DOHH2 (cell line): ENCODE results near the gene HNRNPM.
A peak's percentile ranks its signal among the peaks of the same experiment; 100 is the strongest.

Source experiments
- H3F3A ChIP-seq: fragments of 200-600 bp; sonication (generic), shearing (Covaris generic); 2 replicates; pipeline ENCODE4 v1.6.0; 2016; ENCODE audit warnings: antibody characterized with exemption, mild to moderate bottlenecking; ENCODE audit not compliant: control insufficient read depth, insufficient read depth
- H3K27ac ChIP-seq: fragments of 200-600 bp; sonication (generic); 2 replicates; pipeline ENCODE4 v1.5.1; 2014; ENCODE audit warnings: low read depth, mild to moderate bottlenecking, low read length, moderate library complexity
- H3K27me3 ChIP-seq: fragments of 200-600 bp; sonication (generic); 2 replicates; pipeline ENCODE4 v1.6.1; 2014; ENCODE audit warnings: mild to moderate bottlenecking, low read length, mixed read lengths; ENCODE audit not compliant: control insufficient read depth
- H3K36me3 ChIP-seq: fragments of 200-600 bp; sonication (generic); 2 replicates; pipeline ENCODE4 v1.6.1; 2014; ENCODE audit warnings: mild to moderate bottlenecking, low read length, moderate library complexity, mixed read lengths; ENCODE audit not compliant: control insufficient read depth
- H3K4me1 ChIP-seq: fragments of 200-600 bp; sonication (generic); 2 replicates; pipeline ENCODE4 v1.6.1; 2014; ENCODE audit warnings: mild to moderate bottlenecking, low read length, mixed read lengths; ENCODE audit not compliant: control insufficient read depth
- H3K4me2 ChIP-seq: fragments of 200-600 bp; sonication (generic); 2 replicates; pipeline ENCODE4 v1.6.0; 2014; ENCODE audit warnings: mild to moderate bottlenecking, low read length, moderate library complexity
- H3K4me3 ChIP-seq: fragments of 200-600 bp; sonication (generic); 2 replicates; pipeline ENCODE4 v1.5.1; 2014; ENCODE audit warnings: mild to moderate bottlenecking, low read length, mixed read lengths
- H3K79me2 ChIP-seq: fragments of 200-600 bp; sonication (generic); 2 replicates; pipeline ENCODE4 v1.6.1; 2014; ENCODE audit warnings: mild to moderate bottlenecking, low read length, mixed read lengths; ENCODE audit not compliant: control insufficient read depth
- H3K9me2 ChIP-seq: fragments of 200-600 bp; sonication (generic); replicated peaks from 2 replicates; pipeline ENCODE4 v1.6.1; 2014; ENCODE audit warnings: mild to moderate bottlenecking, low read length, mixed read lengths; ENCODE audit not compliant: control insufficient read depth
- H3K9me3 ChIP-seq: fragments of 200-600 bp; sonication (generic); 2 replicates; pipeline ENCODE4 v1.6.1; 2014; ENCODE audit warnings: antibody characterized with exemption, low read length, mixed read lengths; ENCODE audit not compliant: control insufficient read depth, insufficient read depth
- H4K20me1 ChIP-seq: fragments of 200-600 bp; sonication (generic); 2 replicates; pipeline ENCODE4 v1.6.0; 2014; ENCODE audit warnings: low read depth, mild to moderate bottlenecking, antibody characterized with exemption, low read length, moderate library complexity; ENCODE audit not compliant: control insufficient read depth, insufficient read depth
- EZH2phosphoT487 ChIP-seq: fragments of 200-600 bp; sonication (generic); IDR thresholded peaks from 2 replicates; pipeline ENCODE4 v1.6.1; 2017; ENCODE audit warnings: borderline replicate concordance, mild to moderate bottlenecking, antibody characterized with exemption, low read length, moderate library complexity, mixed read lengths
- TF ChIP-seq, protein P1 (sequence below): fragments of 200-600 bp; sonication (generic); IDR thresholded peaks from one replicate; pipeline ENCODE4 v1.5.1; 2014; ENCODE audit warnings: antibody characterized with exemption, mild to moderate bottlenecking, low read depth, low read length; ENCODE audit not compliant: poor library complexity, severe bottlenecking

The HNRNPM gene

GRCh38 chr19:8412783-8413628 is 31.8 kb upstream of the HNRNPM start, which contains the start of gene MARCHF2:
TSS of gene MARCHF2 (plus strand) at chr19:8413305. CDS start at chr19:8421841, 8,536 bp downstream.
- Histone ChIP-seq H3K79me2 (no peaks in the 10 kb centered on the region), H3K27ac (no peak within 1 kb of the TSS), H3K4me2 (peak within 1 kb of the TSS; percentile 81), H3K4me1 (peaks cover 11% of the 10 kb centered on the region), H3K9me2 (no peaks in the 10 kb centered on the region), H3F3A (no peaks in the 10 kb centered on the region), H3K4me3 (peak within 1 kb of the TSS; percentile 86), H3K9me3 (no peaks in the 10 kb centered on the region), H3K36me3 (no peaks in the 10 kb centered on the region), H3K27me3 (peaks cover 3% of the 10 kb centered on the region; the same call in 1 of the 2 replicates), H4K20me1 (no peaks in the 10 kb centered on the region)
- no peak for TF ChIP-seq EZH2phosphoT487
- TF ChIP-seq, protein P1, sequence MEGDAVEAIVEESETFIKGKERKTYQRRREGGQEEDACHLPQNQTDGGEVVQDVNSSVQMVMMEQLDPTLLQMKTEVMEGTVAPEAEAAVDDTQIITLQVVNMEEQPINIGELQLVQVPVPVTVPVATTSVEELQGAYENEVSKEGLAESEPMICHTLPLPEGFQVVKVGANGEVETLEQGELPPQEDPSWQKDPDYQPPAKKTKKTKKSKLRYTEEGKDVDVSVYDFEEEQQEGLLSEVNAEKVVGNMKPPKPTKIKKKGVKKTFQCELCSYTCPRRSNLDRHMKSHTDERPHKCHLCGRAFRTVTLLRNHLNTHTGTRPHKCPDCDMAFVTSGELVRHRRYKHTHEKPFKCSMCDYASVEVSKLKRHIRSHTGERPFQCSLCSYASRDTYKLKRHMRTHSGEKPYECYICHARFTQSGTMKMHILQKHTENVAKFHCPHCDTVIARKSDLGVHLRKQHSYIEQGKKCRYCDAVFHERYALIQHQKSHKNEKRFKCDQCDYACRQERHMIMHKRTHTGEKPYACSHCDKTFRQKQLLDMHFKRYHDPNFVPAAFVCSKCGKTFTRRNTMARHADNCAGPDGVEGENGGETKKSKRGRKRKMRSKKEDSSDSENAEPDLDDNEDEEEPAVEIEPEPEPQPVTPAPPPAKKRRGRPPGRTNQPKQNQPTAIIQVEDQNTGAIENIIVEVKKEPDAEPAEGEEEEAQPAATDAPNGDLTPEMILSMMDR = peak; percentile 61

DNA sequence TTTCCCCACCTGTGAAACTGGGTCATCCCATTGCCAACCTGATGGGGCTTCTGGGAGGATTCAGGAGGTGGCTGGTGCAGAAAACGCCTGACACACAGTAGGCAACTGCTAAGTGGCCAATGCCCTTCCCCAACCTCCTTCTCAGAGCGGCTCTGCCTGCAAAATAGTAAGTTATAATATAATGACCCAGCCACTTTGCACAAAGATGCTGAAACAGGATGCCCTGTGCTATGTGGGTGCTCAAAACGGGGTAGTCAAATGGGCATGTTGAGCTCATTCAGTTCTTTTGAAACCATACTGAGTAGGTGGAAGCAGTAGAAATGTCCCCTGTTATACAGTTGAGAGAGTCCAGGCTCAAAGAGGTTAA is 31.2 kb upstream of the HNRNPM start:
- H3K9me3 ChIP-seq = no peaks in the 10 kb centered on the region
- H3K36me3 ChIP-seq = no peaks in the 10 kb centered on the region

GRCh38 chr19:8416796-8417195 is 28.0 kb upstream of the HNRNPM start:
- Histone ChIP-seq H3K4me2 (no peak overlapping the region), H3K79me2 (no peaks in the 10 kb centered on the region), H3K4me3 (no peak overlapping the region), H4K20me1 (no peaks in the 10 kb centered on the region), H3F3A (no peaks in the 10 kb centered on the region), H3K27ac (no peak overlapping the region), H3K4me1 (peaks cover 8% of the 10 kb centered on the region), H3K9me2 (no peaks in the 10 kb centered on the region), H3K27me3 (peaks cover 3% of the 10 kb centered on the region; the same call in 1 of the 2 replicates), H3K36me3 (no peaks in the 10 kb centered on the region), H3K9me3 (no peaks in the 10 kb centered on the region)
- no peak for TF ChIP-seq EZH2phosphoT487
- TF ChIP-seq, protein P1 = no peak

More for the DNA sequence above, 31.2 kb upstream of the HNRNPM start:
- H3K4me2 ChIP-seq = peak overlapping the region; percentile 81
- H3K27ac ChIP-seq = no peak overlapping the region
- no peaks in the 10 kb centered on the region for H3K9me2 ChIP-seq
- H3K27me3 ChIP-seq = peaks cover 3% of the 10 kb centered on the region; the same call in 1 of the 2 replicates
- H3K4me3 ChIP-seq = peak overlapping the region; percentile 86
- H3F3A ChIP-seq = no peaks in the 10 kb centered on the region
- H4K20me1 ChIP-seq = no peaks in the 10 kb centered on the region
- TF ChIP-seq EZH2phosphoT487 = no peak
- TF ChIP-seq, protein P1 = no peak
- no peaks in the 10 kb centered on the region for H3K79me2 ChIP-seq
- peaks cover 11% of the 10 kb centered on the region for H3K4me1 ChIP-seq
